Peyer's patch (tissue), 4 donors: ENCODE measurements around the gene IL17RB.

Experiments used
- POLR2A ChIP-seq, 2 donors: fragments of 450-650 bp; IDR thresholded peaks; one replicate each; pipeline ENCODE4 v1.5.1; 2017; ENCODE audit warnings: antibody characterized with exemption in 2 of 2, mild to moderate bottlenecking in 2 of 2, moderate library complexity in 2 of 2
- TF ChIP-seq, protein P1 (sequence below), 6 experiments: fragments of 450-650 bp in 4 of 6; fragments of 200-600 bp in 2 of 6; sonication (generic) in 1 of 6; IDR thresholded peaks; one replicate each; pipeline ENCODE4 v1.5.1; 2017 to 2019; ENCODE audit warnings: antibody characterized with exemption in 6 of 6, mild to moderate bottlenecking in 3 of 6, moderate library complexity in 1 of 6

DNA sequence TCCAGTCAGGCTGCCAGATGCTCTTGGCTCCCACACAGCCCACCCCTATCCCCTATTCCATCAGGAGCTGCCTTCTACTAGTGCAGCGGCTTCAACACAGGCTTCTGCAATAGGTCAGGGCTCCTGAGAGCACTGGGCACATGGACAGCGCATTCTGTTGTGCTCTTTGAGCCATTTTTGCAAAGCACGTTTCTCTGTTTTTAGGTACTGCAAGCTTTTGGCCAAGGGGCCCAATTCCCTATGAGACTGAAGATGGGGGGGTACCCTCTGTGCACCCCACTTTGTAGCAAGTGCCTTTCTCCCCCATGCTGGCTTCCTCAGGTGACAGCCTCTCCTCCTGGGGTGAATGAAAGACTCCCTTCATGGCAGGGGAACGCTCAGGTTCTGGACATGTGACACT is 31.3 kb upstream of the IL17RB start:
- TF ChIP-seq POLR2A (IDR thresholded peaks at IDR 0.05) = no peak
- TF ChIP-seq, protein P1, sequence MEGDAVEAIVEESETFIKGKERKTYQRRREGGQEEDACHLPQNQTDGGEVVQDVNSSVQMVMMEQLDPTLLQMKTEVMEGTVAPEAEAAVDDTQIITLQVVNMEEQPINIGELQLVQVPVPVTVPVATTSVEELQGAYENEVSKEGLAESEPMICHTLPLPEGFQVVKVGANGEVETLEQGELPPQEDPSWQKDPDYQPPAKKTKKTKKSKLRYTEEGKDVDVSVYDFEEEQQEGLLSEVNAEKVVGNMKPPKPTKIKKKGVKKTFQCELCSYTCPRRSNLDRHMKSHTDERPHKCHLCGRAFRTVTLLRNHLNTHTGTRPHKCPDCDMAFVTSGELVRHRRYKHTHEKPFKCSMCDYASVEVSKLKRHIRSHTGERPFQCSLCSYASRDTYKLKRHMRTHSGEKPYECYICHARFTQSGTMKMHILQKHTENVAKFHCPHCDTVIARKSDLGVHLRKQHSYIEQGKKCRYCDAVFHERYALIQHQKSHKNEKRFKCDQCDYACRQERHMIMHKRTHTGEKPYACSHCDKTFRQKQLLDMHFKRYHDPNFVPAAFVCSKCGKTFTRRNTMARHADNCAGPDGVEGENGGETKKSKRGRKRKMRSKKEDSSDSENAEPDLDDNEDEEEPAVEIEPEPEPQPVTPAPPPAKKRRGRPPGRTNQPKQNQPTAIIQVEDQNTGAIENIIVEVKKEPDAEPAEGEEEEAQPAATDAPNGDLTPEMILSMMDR (IDR thresholded peaks at IDR 0.05) = no peak
